NCI-H2227 (cell line): ENCODE results near the gene RYR2.

Experiments used
- DNase-seq: peaks from one replicate; lab custom pipeline; 2025; ENCODE audit not compliant: unreplicated experiment; lab: John Stamatoyannopoulos, UW

The RYR2 gene

DNA sequence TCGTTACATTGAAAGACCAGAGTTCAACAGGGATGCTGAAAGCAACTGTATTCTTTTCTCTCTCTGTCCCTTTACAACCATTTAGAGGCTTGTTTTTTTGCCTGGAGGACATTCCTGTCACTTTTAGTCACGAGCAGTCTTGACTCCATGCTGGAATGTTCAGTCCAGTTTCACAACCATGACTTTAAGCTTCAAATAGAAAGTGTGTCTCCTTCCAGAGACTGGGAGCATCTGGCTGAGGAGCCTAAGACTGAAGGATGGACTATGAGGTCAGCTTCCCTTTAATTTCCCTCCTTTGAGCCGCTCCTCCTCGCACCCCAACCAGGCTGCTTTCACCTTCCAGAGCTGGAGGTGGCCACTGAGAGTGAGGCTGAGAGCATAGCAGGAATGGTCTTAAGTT, 10.5 kb upstream of the RYR2 start:
- DNase-seq = no peak

DNA sequence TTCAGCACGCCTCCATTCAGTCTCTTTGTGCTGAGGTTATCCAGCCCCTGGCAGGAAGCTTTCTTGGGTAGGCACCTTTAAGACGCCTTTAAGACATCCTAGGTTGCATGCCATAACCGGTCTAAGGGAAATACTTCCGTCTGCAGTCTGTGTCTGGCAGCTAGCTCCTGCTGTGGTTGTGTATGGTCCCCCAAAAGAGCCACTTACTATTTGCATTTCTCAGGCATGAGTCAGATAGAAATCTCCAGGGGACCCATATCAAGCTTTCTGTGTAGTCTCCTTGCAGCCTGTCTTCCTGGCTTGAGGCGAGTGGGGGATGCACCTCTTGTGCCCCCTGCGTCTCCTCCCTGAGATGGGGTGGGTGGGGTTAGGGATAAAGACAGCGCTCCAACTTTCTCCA, 10.0 kb upstream of the RYR2 start:
- no peak for DNase-seq

- DNase-seq = no peak
These were observed 8.9 kb upstream of the RYR2 start for GRCh38 chr1:237033061-237033460.

DNA sequence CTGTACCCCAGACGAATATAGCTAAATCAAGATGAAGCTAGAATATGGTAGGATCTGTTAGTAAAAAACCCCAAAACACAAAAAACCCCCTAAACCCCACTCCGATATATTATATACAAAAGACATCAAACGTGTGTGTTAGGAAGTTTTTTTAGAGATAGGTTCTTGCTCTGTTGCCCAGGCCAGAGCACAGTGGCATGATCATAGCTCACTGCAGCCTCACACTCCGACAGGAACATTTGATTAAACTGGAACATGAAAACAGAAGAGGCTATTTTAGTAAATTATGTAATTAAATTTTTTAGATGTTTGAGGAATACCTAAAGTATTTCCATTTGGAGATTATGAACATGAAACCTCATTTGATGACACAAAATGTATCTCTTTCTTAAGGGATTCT, 8.2 kb upstream of the RYR2 start:
- DNase-seq = no peak

GRCh38 chr1:237035759-237036158, 6.2 kb upstream of the RYR2 start:
- DNase-seq = no peak

DNA sequence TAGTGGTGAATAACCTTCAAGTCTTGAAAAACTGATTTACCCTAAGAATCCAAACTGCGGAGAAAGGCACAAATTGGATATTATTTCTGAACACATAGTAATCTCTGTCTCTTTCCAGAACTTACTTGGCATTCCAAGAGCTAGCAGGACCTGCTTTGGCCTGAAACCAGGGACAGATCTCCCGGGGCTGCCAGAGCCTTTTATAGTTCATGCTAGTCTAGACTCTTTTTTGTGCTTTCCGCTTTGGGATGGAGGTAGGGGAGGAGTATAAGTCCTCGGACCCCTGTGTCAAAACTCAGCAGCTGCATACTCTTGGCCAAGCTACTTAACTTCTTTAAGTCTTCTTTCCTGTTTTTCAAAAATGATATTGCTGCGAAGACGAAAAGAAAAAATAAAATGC, 3.8 kb upstream of the RYR2 start:
- DNase-seq = no peak

DNA sequence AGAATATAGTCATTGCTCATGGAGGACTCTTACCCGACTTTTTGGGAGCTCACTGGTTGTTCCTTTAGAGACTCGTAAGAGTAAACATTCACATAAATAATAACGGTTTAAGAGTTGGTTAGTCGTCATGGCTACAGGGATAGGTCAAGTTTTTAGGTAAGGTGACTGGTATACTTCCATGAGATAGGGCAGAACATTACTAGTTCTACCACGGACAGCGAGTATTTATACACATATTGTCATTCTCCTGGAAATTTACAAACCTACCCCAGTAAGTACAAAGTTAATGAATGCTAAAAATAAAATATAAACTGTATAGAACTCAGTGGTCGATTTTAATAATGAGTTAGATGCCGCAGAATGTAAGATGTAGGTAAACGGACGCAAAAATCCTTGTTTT, 1.2 kb upstream of the RYR2 start:
- DNase-seq = no peak

DNA sequence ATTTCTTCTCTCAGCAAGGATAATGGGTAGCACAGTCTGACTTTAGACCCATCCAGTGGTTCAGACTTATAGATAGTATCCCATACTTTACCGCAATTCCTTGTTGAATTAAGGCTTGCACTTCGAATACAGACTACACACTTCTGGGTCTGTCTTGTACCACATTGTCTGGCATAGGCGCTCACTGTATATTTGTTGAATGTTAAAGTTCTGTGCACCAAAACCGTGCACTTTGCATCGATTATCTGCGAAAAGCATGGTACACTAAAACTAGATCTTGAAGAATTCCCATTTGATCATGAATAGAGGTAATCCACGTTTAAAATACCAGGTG, 556 bp upstream of the RYR2 start:
- no peak for DNase-seq

GRCh38 chr1:237042526-237042891, 525 bp downstream of the RYR2 start:
- no peak for DNase-seq

DNA sequence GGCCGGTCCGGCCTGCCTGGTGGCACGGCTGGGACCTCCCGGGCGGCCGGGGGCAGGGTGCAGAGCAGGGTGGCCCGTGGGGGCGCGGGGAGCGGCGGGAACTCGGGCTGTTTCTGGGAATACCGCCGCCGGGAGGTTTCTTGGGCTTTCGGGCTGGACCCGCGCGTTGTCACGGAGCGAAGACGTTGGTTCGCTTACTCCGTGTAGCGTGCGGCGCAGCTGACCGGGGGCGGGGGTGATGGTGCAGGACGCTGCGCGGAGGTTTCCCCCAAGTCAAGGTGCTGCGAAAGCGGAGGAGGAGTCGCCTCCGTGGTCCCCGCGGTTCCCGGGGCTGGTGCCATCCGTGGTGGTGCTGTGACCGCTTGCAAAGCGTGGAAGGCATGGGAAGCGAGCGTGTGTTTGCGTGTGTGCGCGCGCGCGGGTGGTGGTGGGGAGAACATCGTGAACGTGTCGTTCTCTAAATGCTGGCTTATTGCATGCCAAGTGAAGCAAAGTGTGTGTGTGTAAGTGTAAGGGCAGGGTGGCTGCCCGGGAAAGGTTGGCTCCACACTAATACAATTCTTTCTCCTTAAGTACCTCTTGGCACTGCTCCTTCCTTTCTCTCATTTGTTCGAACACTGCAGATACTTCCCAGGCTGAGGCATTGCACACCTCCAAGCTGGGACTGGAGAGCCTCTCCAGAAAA, 1.1 kb downstream of the RYR2 start:
- no peak for DNase-seq

GRCh38 chr1:237043846-237044636, 2.1 kb downstream of the RYR2 start:
- no peak for DNase-seq

DNA sequence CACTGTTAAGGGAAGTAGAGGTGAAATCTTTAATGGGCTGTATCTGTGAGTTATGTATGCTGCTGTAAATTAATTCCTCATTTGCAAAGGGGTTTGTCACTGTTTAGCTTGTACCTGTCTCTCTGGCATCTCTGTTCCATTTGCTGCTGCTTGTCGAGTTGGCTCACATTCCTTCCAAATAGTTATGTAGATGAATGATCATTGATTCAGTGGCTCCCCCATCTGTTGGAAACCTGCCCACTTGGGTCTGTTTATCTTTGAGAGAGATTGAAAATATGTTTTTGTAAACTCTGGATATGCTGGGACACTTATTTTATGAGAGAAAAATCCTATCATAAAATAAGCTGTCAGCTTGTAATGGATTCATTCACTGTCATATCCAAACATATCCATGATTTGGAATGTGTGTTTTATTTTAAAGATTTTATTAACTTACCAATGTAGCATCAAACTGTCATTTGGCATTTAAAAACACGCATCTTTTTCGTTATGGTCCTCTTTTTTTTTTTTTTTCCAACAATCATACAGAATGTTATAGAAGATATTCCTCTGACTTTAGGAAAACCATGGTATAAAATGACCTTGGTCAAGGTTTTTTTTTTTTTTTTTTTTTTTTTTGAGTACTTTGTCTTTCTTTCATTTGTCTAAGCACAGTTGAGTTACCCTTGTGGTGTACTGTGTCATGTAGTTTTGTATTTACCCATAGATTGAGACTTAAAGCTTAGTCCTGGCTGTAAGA, 3.5 kb downstream of the RYR2 start:
- no peak for DNase-seq

DNA sequence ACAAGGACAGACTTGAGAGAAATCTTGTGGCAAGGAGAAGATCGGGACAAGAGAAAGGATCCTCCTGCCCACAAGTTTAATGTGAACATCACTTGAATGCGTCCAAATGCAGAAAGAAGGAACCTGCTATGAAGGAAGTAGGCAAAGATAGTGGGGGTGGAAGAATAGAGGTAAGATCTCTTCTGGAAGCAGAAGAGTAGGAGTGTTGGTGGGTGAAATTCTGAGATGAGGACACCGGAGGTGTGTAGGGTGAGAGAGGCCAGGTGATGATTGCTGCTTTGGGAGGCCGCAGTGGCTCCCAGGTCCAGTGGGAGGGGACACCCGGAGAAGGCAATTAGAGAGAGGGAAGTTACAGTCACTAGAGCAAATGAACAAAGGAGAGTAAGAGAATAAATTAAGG, 6.8 kb downstream of the RYR2 start:
- DNase-seq = no peak

DNA sequence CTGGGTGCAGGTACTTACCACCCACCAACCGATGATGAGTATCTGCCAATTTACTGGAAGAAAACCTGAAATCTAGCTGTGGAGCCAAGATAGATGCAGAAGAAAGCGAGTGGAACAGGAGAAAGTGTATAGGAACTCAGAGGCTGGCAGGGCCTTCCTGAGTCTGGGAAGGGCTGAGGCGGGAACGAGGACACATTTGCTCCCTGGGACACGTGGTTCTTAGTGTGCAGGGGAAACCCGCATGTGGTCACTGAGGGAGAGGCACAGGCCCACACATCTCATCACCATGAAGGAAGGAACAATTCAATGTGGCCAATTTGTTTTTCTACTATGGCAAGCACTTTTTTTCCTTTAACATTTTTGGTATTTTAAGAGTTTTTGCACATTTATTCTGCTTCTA, 8.2 kb downstream of the RYR2 start:
- DNase-seq = no peak

DNA sequence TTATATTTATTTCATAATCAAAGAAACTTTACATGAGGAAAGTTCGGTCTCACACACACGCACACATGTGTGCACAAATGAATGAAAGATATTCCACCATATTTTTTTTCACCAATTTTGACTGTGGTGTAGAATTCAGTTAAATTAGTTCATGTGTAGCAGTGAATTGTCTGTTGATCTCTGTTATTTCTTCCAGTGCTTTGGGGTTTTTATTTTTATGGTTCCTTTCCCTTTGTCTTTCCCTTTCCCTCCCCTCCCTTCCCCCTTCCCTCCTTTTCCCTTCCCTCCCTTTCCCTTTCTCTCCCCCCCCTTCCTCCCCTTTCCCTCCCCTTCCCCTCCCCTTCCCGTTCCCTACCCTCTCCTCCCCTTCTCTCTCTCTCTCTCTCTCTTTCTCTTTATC, 8.9 kb downstream of the RYR2 start:
- DNase-seq = no peak

DNA sequence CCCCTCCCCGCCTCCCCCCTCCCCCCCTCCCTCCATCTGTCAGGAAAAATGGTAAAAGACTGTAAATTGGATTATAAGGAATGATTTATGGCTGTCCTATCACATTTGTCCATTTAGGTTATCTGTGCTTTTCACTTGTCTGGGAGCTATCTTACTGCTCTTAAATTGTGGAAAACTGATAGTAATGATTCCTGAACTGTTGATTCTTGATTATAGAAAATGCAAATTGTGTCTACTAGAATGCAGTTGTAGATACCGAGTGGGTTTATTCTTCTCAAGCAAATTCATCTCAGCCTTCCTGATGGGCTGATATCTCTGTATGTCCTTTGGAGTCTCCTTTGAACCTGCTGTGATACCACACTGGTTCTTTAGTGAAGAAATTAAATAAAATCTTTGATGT, 12.3 kb downstream of the RYR2 start:
- no peak for DNase-seq

DNA sequence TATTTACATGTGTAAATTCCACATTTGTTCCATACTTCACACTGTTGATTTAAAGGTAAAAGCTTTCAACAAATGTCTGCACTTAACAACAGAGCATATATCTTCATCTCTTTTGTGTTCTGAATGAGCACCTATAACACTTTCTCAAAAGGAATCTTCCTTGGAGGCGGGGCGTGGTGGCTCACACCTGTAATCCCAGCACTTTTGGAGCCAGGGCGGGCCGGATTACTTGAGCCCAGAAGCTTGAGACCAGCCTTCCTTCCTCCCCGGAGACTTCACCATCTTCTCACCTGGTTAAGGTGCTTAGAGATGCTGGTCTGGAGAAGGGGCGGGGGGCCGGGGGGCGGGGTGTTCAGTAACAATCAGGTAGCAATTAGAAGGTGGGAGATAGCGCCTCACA, 16.5 kb downstream of the RYR2 start:
- no peak for DNase-seq

DNA sequence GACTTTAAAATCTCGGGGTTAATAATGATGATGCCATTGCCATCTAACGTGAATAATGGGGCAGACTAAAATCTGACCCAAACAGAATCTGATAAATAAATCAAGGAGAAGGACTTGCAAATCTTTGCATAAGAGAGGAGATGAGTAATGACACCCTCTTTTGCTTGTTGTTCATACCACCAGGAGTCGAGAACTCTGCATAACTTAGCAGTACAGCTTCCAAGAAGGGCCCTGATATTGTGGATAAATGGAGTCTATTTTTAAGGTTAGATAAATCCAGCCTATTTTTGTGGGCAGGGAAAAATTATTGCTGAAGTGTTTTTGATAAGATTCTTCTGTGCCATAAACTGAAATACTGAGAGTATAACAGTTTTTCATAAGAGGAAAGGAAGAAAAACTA, 17.3 kb downstream of the RYR2 start:
- no peak for DNase-seq

DNA sequence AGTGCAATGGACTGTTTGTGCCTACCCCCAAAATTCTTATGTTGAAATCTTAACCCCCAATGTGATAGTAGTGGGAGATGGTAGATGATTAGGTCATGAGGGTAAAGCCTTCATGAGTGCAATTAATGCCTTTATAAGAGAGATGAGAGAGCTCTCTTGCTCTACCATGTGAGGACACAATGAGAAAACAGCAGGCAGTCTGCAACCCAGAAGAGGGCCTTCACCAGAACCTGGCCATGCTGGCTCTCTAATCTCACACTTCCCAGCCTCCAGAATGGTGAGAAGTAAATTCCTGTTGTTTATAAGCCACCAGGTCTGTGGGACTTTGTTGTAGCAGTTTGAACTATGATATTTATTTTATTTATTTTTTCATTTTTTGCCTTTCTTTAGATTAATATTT, 21.0 kb downstream of the RYR2 start:
- no peak for DNase-seq

DNA sequence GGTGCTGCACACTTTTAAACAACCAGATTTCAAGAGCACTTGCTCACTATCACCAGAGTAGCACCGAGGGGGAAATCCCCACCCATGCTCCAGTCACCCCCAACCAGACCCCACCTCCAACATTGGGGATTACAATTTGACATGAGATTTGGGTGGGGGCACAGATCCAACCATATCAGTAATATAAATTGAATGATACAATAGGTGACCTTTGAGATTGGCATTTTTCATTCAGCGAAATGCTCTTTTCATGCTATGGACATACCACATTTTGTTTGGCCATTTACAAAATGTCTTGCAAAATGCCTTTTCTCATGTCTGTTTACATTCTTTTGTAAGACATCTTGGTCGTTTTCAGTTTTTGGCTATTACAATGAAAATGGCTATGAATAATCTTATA, 23.9 kb downstream of the RYR2 start:
- no peak for DNase-seq

- no peak for DNase-seq
These were observed 28.5 kb downstream of the RYR2 start for GRCh38 chr1:237070519-237070918.

DNA sequence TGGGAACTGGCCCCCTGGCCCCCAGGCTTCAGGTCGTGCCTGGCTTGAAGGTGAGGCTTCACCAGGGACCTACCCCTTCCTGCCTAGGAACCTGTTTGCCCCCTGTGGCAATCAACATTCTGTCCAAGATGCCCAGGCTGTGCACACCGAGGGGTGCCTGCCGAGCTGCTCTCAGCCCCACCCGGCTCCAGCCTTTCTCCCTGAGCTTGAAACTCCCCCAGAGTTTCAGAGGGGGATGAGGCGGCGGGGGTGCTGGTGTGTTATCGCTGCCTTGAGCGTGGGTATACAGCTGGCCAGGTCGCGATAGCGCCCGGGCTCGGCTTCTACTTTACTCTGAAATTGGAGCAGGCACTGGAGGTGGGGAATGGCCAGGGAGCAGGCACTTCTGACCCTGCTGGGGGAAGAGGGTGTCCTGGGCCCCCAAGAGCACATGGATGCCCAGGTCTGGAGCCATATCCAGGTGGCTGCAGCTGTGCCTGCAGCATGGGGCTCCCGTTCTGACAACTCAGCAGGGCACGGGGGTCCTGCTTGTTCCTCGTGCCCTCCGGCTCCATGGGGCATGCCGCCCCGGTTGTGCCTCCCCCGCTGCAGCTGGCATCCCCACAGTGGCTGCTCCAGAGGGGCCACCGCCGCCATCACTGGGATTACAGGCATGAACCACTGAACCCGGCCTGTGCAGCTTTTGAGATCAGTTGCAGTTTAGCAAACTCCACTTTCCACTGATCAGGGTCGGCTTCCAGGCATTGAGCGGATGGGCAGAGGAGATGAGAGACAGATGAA, 29.8 kb downstream of the RYR2 start:
- DNase-seq = no peak
